GM18517 (cell line): ENCODE data around the gene EVC2.
"Not testable (repeated sequence)": the region's sequence is repeated elsewhere in the genome, so short reads cannot be mapped to it uniquely, and the experiment has no call there.

Experiments used
- ATAC-seq: cut with Tn5 transposase; IDR thresholded peaks from one replicate; pipeline ENCODE4 v1.9.1; 2021; ENCODE audit warnings: mild to moderate bottlenecking, moderate library complexity; ENCODE audit not compliant: unreplicated experiment

EVC2 gene

GRCh38 chr4:5742968-5743367 lies 34.6 kb upstream of the EVC2 start:
- ATAC-seq = no peak

DNA sequence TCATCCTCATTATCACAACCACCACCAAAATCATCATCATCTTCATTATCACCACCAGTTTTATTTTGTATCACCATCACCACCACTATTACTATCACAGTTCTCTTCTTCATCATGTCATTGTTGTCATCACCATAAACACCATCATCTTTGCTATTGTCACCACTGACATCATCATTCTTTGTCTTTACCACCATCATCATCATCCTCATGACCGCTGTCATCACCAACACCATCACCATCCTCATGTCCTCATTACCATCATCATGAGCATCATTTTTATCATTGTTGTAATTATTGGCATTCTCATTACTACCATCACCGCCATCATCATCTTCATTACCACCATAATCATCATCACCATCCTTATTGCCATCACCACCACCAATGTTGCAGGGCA lies 34.0 kb upstream of the EVC2 start:
- no peak for ATAC-seq

GRCh38 chr4:5738061-5738460 lies 29.7 kb upstream of the EVC2 start:
- no peak for ATAC-seq

DNA sequence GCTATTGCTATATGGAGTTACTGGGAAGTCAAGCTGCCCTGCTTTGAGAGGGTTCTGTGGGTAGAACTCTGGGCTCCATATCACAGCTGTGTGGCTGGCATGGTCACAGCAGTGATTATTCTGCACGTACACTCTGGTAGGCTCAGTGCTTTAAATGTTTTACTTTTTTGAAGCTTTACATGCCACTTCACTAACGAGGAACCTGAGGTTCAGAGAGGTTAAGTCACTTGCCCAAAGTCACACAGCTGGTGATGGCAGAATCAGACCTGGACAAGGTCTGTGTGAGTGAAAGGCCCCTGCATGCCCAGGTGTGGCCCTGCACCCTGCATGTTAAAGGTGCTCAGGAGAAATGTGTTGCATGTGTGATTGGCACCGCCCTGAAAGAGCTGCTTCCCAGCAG lies 27.1 kb upstream of the EVC2 start:
- no peak for ATAC-seq

GRCh38 chr4:5734853-5735252 lies 26.5 kb upstream of the EVC2 start:
- no peak for ATAC-seq

- ATAC-seq = no peak
Measured at GRCh38 chr4:5732158-5732557, 23.8 kb upstream of the EVC2 start.

DNA sequence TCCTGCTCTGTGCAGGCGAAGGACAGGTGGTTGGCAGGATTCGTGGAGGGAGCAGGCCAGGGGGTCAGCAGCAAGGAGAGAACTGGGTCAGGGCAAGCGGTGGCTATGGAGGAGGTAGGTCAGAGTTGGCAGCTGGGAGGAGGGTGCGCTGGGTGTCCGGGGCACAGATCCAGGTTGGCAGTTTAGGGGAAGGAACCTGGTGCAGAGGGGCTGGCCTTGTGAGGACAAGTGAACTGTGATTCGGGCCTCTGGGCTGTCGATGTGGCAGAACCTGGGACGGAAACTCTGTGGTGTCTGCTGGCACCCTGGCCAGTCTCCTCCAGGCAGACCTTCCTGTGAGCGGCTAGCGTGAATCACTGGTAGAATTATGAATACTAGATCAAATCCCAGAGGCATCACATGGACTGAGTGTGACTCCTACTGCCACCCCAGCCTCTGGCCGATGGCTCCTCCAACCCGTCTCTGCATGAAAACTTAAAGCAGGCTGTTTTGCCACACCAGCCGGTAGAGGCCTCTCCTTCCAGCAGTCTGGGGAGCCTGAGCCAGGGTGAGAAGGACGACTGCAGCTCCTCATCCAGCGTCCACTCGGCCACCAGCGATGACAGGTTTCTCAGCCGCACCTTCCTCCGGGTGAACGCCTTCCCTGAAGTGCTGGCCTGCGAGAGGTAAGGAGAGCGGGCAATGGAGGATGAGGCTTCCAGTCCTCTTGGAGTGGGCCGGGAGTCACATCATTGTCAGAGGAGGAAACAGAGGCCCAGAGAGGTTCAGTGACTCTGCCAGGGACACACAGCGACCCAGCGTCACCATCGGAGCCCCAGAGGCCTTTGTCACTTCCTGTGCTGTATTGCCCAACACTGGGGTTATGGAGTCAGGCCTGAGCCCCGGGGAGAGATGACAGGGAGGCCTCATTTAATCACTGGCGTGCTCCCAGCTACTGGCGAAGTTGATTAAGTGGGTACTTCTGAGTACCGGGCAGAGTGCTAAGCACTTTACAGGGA lies 22.9 kb upstream of the EVC2 start:
- ATAC-seq = no peak

- no peak for ATAC-seq
Measured at GRCh38 chr4:5730436-5730835, 22.1 kb upstream of the EVC2 start.

DNA sequence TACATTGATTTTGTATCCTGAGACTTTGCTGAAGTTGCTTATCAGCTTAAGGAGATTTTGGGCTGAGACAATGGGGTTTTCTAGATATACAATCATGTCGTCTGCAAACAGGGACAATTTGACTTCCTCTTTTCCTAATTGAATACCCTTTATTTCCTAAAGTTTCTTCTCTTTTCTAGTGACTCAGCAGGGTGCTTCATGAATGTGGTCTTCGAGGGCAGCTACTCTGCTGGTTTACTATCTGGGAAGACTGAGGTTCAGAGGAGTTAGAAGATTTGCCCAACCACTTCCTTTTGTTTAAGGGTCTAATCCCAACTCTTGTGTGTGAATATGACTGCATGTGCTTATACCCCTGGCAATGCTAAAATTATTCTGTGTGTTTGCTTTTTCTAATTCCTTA lies 20.1 kb upstream of the EVC2 start:
- not testable (repeated sequence) for ATAC-seq

DNA sequence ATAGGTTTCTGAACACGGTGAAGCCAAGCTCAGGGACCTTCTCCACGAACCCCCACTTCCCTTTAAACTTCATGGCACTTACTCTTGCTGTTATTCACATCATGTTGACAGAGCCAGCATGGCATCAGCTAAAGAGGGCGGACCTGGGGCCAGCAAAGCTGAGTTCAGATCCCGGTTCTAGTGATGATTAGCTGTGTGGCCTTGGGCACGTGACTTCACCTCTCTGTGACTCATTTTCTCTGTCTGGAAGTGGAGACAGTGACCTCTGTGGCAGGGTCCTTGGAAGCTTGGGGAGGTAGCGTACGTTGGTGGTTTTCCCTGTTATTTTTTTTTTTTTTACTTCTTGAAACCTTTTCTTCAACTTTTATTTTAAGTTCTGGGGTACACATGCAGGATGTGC lies 16.0 kb upstream of the EVC2 start:
- ATAC-seq = no peak

- ATAC-seq = no peak
Measured at GRCh38 chr4:5722328-5722727, 14.0 kb upstream of the EVC2 start.

- ATAC-seq = no peak
Measured at GRCh38 chr4:5721923-5722322, 13.6 kb upstream of the EVC2 start.

DNA sequence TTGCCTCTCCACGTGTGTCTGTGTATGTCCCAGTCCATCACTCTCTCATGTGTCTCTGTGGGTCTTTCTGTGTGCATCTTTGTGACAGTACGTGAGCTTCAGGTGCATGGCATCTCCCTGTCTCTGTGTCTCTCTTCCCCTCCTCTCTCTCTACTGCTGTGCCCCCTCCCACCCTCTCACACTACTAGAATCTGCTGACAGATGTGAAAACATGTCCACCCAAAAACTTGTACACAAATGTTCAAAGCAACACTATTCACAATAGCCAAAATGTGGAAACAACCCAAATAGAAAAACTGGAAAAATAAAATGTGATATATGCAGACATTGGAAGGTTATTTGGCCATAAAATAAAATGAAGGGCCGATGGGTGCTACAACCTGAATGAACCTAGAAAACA lies 12.6 kb upstream of the EVC2 start:
- no peak for ATAC-seq

- ATAC-seq = no peak
Measured at GRCh38 chr4:5720157-5720850, 11.9 kb upstream of the EVC2 start.

DNA sequence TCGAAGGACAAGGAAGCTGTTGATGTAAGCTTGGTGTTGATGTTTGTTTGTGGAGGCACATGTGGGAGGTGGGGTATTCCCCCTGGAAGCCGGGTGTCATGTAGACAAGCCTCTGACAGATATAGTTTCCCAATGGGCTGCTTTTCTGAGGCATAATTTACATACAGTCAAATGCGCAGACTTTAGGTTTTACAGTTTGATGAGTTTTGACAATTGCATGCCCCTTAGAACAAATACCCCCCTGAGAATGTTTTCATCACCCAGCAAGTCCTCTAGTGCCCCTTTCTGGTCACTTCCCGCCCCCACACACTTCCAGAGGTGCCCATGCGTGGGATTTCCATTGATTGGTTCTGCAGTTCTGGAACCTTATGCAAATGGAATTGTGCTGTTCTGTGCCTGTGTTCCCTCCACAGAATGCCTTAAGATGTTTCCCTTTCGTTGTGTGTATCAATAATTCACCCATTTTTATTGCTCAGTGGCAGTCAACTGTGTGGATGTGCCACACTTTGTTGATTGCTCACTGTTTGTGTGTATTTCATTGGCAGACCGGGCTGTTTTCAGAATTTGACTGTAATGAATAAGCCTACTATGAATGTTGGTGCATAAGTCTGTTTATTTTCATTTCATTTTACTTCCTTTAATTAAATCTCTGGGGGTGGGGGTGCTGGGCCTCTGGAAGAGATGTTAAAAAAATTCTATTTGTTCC lies 11.1 kb upstream of the EVC2 start:
- no peak for ATAC-seq

DNA sequence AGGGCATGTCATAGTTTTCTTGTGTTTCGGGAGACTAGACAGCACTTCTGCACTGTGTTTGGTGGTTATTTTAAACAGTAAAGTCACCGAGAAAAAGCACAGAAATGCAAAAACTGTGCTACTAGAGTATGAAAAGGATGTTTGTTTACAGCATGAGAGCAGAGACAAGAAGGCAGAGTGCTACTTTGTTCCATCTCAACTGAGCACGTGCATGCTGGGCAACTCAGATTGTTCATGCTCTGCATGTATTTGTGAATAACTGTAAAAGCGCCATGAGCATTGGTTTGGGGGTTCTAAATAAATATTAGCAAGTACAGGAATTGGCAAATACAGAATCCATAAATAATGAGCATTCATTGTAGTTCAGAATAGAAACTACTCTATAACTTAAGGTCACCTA lies 10.1 kb upstream of the EVC2 start:
- ATAC-seq = no peak

GRCh38 chr4:5717449-5718158 lies 9.2 kb upstream of the EVC2 start:
- no peak for ATAC-seq

DNA sequence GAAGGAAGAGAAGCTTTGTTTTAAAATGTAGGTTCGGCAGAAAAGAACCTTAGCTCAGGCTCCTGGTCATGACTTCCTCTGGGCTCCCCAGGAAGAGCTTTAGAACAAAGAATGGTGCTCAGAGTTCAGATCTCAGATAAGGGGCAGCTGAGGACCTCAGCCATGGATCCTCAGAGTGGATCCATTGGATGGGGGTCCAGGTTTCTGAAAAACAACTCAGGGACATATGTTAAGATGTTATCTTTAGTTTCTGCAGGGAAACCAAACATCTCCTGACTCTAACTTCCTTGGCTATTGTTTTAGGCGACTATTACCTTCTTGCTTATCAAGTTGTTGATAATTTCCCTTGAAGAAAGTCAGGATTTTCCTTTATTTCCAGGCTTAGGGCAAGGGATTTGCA lies 8.0 kb upstream of the EVC2 start:
- ATAC-seq = no peak

DNA sequence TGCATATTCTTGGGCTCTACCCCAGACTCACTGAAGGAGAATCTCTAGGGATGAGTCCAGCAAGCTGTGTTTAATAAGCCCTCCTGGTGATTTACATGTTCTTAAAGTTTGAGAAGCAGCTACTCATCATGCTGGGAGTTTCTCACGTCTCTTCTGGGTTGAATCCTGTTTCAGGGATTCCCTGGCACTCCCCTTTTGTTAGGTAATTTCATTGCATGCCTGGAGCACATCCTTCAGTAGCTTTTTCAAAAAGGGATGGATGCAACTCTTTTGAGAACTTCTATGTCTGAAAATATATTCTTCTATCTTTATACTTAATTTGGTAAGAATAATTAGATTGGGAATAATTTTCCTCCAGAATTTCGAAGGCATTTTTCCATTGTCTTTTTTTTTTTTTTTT lies 7.0 kb upstream of the EVC2 start:
- ATAC-seq = no peak

DNA sequence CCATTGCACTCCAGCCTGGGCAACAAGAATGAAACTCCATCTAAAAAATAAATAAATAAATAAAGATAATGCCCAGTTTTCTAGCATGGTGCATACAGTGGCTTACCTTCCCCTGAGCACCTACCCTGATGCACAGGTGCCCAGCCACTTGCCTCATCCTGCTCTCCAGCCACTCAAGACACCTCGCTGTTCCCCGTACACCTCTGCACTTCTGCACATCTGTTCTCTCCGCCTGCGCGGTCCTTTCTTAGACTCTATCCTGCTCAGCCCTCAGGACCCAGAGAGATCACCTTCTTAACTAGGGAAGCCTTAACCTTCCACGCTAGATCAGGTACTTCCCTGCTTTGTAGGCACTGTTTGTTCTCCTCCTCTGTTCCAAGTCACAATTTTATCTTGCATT lies 5.5 kb upstream of the EVC2 start:
- ATAC-seq = no peak

DNA sequence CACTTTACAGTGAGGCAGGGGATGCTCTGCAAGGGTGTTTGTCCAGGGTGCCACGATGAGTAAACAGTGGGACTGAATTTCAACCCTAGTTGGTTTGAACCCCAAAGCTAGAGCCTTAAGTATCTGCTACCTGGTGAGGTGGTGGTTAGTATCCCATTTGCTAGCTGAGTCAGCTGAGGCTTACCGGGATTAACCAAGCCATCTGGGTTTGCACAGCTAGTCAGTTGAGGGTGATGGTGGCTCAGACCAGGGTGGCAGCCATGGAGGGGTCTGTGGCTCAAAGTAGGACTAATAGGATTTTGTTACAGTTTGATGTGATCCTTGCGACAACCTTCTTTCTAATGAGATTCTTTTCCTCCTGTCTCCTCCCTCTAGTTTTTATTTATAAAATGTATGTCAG lies 4.6 kb upstream of the EVC2 start:
- ATAC-seq = no peak
